H1 (cell line): ENCODE results near the gene JMJD7. TPM values are rescaled to one million over a fixed set of nuclear protein-coding genes. Genes with fewer than 3 reads are reported as not detected.

Experiments used
- CTCF ChIA-PET: fragments of 300-600 bp; sonication (Branson Sonifier 250); formaldehyde crosslinking; loops from one replicate; lab custom pipeline; 2021; ENCODE audit not compliant: partially characterized antibody; lab: Charles Lee
- POLR2A ChIA-PET: fragments of 300-600 bp; sonication (Branson Sonifier 250); formaldehyde crosslinking; loops from one replicate; lab custom pipeline; 2021; ENCODE audit warnings: inconsistent platforms; ENCODE audit not compliant: partially characterized antibody; lab: Charles Lee
- DNase-seq, 2 experiments: peaks; one replicate each; pipeline versions ENCODE4 v3.0.0 to v3.0.0-alpha.2; 2010 to 2022; ENCODE audit warnings: low spot score in 2 of 2, low read depth in 1 of 2, mixed read lengths in 1 of 2
- FAIRE-seq: peaks from 2 replicates; lab custom pipeline; 2011; peaks lifted over from hg19 to GRCh38; lab: Jason Lieb, UNC
- H2AFZ ChIP-seq: 2 replicates; pipeline ENCODE4 v1.8.1; 2012; ENCODE audit warnings: low read length, inconsistent platforms
- H2AK5ac ChIP-seq: 2 replicates; pipeline ENCODE4 v1.6.1; 2013; ENCODE audit warnings: low read depth, low read length
- H2BK120ac ChIP-seq: replicated peaks from 2 replicates; pipeline ENCODE3; 2013; ENCODE audit warnings: low read depth, low read length, inconsistent platforms
- H2BK12ac ChIP-seq: 2 replicates; pipeline ENCODE4 v1.6.1; 2013; ENCODE audit warnings: low read depth, low read length
- H2BK15ac ChIP-seq: 2 replicates; pipeline ENCODE4 v1.6.1; 2013; ENCODE audit warnings: low read length
- H2BK20ac ChIP-seq: 2 replicates; pipeline ENCODE4 v1.6.1; 2013; ENCODE audit warnings: low read length
- H2BK5ac ChIP-seq: 2 replicates; pipeline ENCODE4 v1.6.1; 2013; ENCODE audit warnings: low read depth, low read length
- H3K14ac ChIP-seq: 2 replicates; pipeline ENCODE4 v1.6.1; 2013; ENCODE audit warnings: inconsistent platforms; ENCODE audit not compliant: insufficient read length
- H3K18ac ChIP-seq: 2 replicates; pipeline ENCODE4 v1.6.1; 2013; ENCODE audit warnings: low read length; ENCODE audit errors: extremely low read depth
- H3K23ac ChIP-seq: 2 replicates; pipeline ENCODE4 v1.6.1; 2013; ENCODE audit warnings: inconsistent platforms; ENCODE audit not compliant: insufficient read length
- H3K23me2 ChIP-seq: 2 replicates; pipeline ENCODE4 v1.6.1; 2013; ENCODE audit warnings: low read depth, low read length
- H3K27ac ChIP-seq: 2 replicates; pipeline ENCODE4 v1.6.1; 2011; ENCODE audit warnings: low read depth, low read length, inconsistent platforms
- H3K27me3 ChIP-seq, 4 experiments: replicated peaks in 1 of 4; 1 replicate in 1 of 4; 2 replicates in 3 of 4; pipeline versions ENCODE4 v1.6.1 to v1.8.1; 2011 to 2013; ENCODE audit warnings: low read length in 3 of 4, mild to moderate bottlenecking in 3 of 4, inconsistent platforms in 2 of 4, mixed read lengths in 2 of 4, moderate library complexity in 1 of 4; ENCODE audit not compliant: control insufficient read depth in 3 of 4, insufficient read depth in 3 of 4; ENCODE audit errors: extremely low read depth in 1 of 4
- H3K36me3 ChIP-seq, 4 experiments: 2 replicates each; pipeline versions ENCODE4 v1.6.1 to v1.8.1; 2011 to 2013; ENCODE audit warnings: mild to moderate bottlenecking in 4 of 4, low read length in 3 of 4, moderate library complexity in 2 of 4, control low read depth in 1 of 4, inconsistent platforms in 1 of 4; ENCODE audit not compliant: insufficient read depth in 4 of 4, control insufficient read depth in 2 of 4
- H3K4ac ChIP-seq: replicated peaks from 2 replicates; pipeline ENCODE3; 2013; ENCODE audit warnings: low read length, low read depth, mixed read lengths, inconsistent platforms; ENCODE audit not compliant: insufficient read length
- H3K4me1 ChIP-seq, 4 experiments: replicated peaks in 1 of 4; 1 replicate in 1 of 4; 2 replicates in 3 of 4; pipeline versions ENCODE4 v1.6.1 to v1.8.1; 2011 to 2013; ENCODE audit warnings: low read length in 3 of 4, inconsistent platforms in 2 of 4, mixed read lengths in 1 of 4; ENCODE audit not compliant: insufficient read depth in 4 of 4, control insufficient read depth in 3 of 4
- H3K4me2 ChIP-seq, 2 experiments: 2 replicates each; pipeline versions ENCODE4 v1.6.1 to v1.8.1; 2011 to 2013; ENCODE audit warnings: low read depth in 2 of 2, low read length in 2 of 2, control low read depth in 1 of 2, inconsistent platforms in 1 of 2, mild to moderate bottlenecking in 1 of 2; ENCODE audit not compliant: insufficient read depth in 1 of 2
- H3K4me3 ChIP-seq, 4 experiments: fragments of 200-600, 300-600 bp in 1 of 4; sonication (generic), shearing (Covaris generic), sonication (Bioruptor Twin) in 1 of 4; 2 replicates each; pipeline versions ENCODE4 v1.5.1 to v1.8.1; 2011 to 2016; ENCODE audit warnings: low read length in 4 of 4, low read depth in 3 of 4, control low read depth in 2 of 4, inconsistent platforms in 2 of 4, mild to moderate bottlenecking in 2 of 4, mixed read lengths in 1 of 4, moderate library complexity in 1 of 4; ENCODE audit not compliant: insufficient read depth in 2 of 4; ENCODE audit errors: extremely low read depth in 1 of 4
- H3K56ac ChIP-seq: replicated peaks from 2 replicates; pipeline ENCODE3; 2013; ENCODE audit warnings: low read depth, mild to moderate bottlenecking, mixed read lengths, low read length, inconsistent platforms; ENCODE audit not compliant: insufficient read length
- H3K79me1 ChIP-seq: 2 replicates; pipeline ENCODE4 v1.6.1; 2013; ENCODE audit warnings: low read depth, low read length, control low read depth
- H3K79me2 ChIP-seq, 2 experiments: 2 replicates each; pipeline versions ENCODE4 v1.6.1 to v1.8.1; 2012 to 2013; ENCODE audit warnings: low read length in 2 of 2, mild to moderate bottlenecking in 2 of 2, inconsistent platforms in 1 of 2; ENCODE audit not compliant: insufficient read depth in 2 of 2, control insufficient read depth in 1 of 2
- H3K9ac ChIP-seq, 4 experiments: replicated peaks in 1 of 4; 1 replicate in 1 of 4; 2 replicates in 3 of 4; pipeline versions ENCODE4 v1.6.1 to v1.8.1; 2011 to 2013; ENCODE audit warnings: low read depth in 3 of 4, low read length in 3 of 4, control low read depth in 2 of 4, mild to moderate bottlenecking in 2 of 4, moderate library complexity in 2 of 4, inconsistent platforms in 1 of 4; ENCODE audit errors: extremely low read depth in 1 of 4
- H3K9me3 ChIP-seq, 2 experiments: 2 replicates each; pipeline versions ENCODE4 v1.6.1 to v1.8.1; 2012 to 2013; ENCODE audit warnings: mild to moderate bottlenecking in 2 of 2, moderate library complexity in 2 of 2, control low read depth in 1 of 2, inconsistent platforms in 1 of 2, low read depth in 1 of 2, low read length in 1 of 2, mixed read lengths in 1 of 2; ENCODE audit not compliant: insufficient read depth in 2 of 2
- H4K20me1 ChIP-seq, 2 experiments: replicated peaks in 1 of 2; 2 replicates each; pipeline versions ENCODE3 to v1.8.1; 2011 to 2013; ENCODE audit warnings: inconsistent platforms in 2 of 2, low read length in 2 of 2, mild to moderate bottlenecking in 1 of 2; ENCODE audit not compliant: insufficient read depth in 2 of 2, control insufficient read depth in 1 of 2
- H4K5ac ChIP-seq: 2 replicates; pipeline ENCODE4 v1.6.1; 2013; ENCODE audit warnings: low read length, low read depth, mixed read lengths, inconsistent platforms; ENCODE audit not compliant: insufficient read length
- H4K8ac ChIP-seq: 2 replicates; pipeline ENCODE4 v1.8.0; 2013; ENCODE audit warnings: mild to moderate bottlenecking, moderate library complexity, low read length, inconsistent platforms; ENCODE audit not compliant: insufficient read depth; ENCODE audit errors: extremely low read depth
- H4K91ac ChIP-seq: replicated peaks from 2 replicates; pipeline ENCODE3; 2013; ENCODE audit warnings: low read length, mixed read lengths, inconsistent platforms; ENCODE audit not compliant: insufficient read length
- BACH1 ChIP-seq: IDR thresholded peaks from 2 replicates; pipeline ENCODE4 v1.6.1; 2012; ENCODE audit warnings: low read length, improper control_type of control experiment
- HDAC6 ChIP-seq: IDR thresholded peaks from one replicate; pipeline ENCODE4 v1.7.1; 2012; ENCODE audit warnings: low read depth, mild to moderate bottlenecking, inconsistent platforms, low read length, moderate library complexity
- whole genome bisulfite sequencing, 2 experiments: shearing (Covaris generic) in 1 of 2; methylation state at CpG; one replicate each; pipeline versions ENCODE4 v1.1.6 to v1.1.7; 2013 to 2015; ENCODE audit warnings: low lambda C conversion rate in 2 of 2, mixed read lengths in 2 of 2, inconsistent platforms in 1 of 2, low coverage in 1 of 2, missing lambda C conversion rate in 1 of 2; ENCODE audit not compliant: insufficient replicate concordance in 2 of 2, insufficient coverage in 1 of 2, insufficient read length in 1 of 2; ENCODE audit errors: extremely low coverage in 1 of 2, missing lambda C conversion rate in 1 of 2; 5-methylcytosine and 5-hydroxymethylcytosine counted together
- polyA plus RNA-seq, 7 experiments: library from polyadenylated mRNA; depleted of rRNA in 3 of 7; stranded (reverse) in 5 of 7; unstranded in 2 of 7; fragments of >200 nt in 5 of 7; fragments of 200-250 nt in 2 of 7; gene quantifications; 1 replicate in 5 of 7; 2 replicates in 1 of 7; 4 replicates in 1 of 7; pipeline versions ENCODE4 v1.2.1 to v1.2.3, GENCODE V29; 2011 to 2013; ENCODE audit warnings: missing spikeins in 2 of 7, mixed read lengths in 2 of 7
- total RNA-seq: library from RNA; stranded (reverse); fragmentation: NEBNext Ultra II Directional; extraction: Animal tissue kit (Norgen Biotek cat#: 25700); gene quantifications from 2 replicates; pipeline ENCODE4 v1.2.1, GENCODE V29; 2021
- TF ChIP-seq, protein P1 (sequence below), 3 experiments: IDR thresholded peaks; 1 replicate in 2 of 3; 2 replicates in 1 of 3; pipeline versions ENCODE4 v1.5.1 to v1.6.1; 2011; ENCODE audit warnings: low read length in 3 of 3, mild to moderate bottlenecking in 3 of 3, inconsistent platforms in 2 of 3, low read depth in 1 of 3, moderate library complexity in 1 of 3; ENCODE audit not compliant: insufficient read depth in 1 of 3; ENCODE audit errors: control extremely low read depth in 1 of 3

JMJD7 gene
- total and polyA plus RNA-seq, 2 of the 8 experiments (the other 6 are each of a cell fraction or from before 2014, with no cell fraction given): 15.0 to 20.0 TPM

DNA sequence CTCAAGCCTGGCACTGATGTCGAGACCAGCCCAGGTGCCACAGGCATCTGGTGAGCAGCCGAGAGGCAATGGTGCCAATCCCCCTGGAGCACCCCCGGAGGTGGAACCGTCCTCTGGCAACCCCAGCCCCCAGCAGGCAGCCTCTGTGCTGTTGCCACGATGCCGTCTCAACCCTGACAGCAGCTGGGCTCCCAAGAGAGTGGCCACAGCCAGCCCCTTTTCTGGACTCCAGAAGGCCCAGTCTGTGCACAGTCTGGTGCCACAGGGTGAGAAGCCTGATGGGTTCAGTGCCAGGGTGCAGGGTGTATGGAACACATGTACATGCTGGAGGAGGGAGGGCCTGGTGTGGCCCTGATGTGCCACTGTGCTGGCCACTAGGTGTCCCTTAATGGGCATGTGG lies 4.9 kb upstream of the JMJD7 start:
- Histone ChIP-seq H2AK5ac (no peak overlapping the region), H4K5ac (no peak overlapping the region), H3K18ac (no peak overlapping the region), H3K4me2 (no peak overlapping the region), H3K4me3 (no peak overlapping the region), H3K79me1 (no peaks in the 10 kb centered on the region), H3K23ac (no peak overlapping the region), H4K8ac (peak overlapping the region; percentile 17; the same call in 1 of the 2 replicates), H2BK120ac (no peak overlapping the region), H3K4me1 (no peaks in the 10 kb centered on the region; a peak in 2 of 7 replicates), H3K14ac (no peak overlapping the region), H2BK15ac (no peak overlapping the region), H2BK12ac (no peak overlapping the region), H3K36me3 (no peaks in the 10 kb centered on the region; a peak in 3 of 8 replicates), H3K23me2 (peaks cover 6% of the 10 kb centered on the region; the same call in 1 of the 2 replicates), H3K27me3 (peaks cover 0 to 2% (median 0%) of the 10 kb centered on the region in 4 experiments; a peak in 1 of 7 replicates), H4K20me1 (peaks cover 0 to 1% of the 10 kb centered on the region in 2 experiments), H3K79me2 (no peaks in the 10 kb centered on the region), H4K91ac (no peak overlapping the region), H3K27ac (no peak overlapping the region), H2AFZ (no peak overlapping the region), H3K9me3 (no peaks in the 10 kb centered on the region), H3K9ac (no peak overlapping the region), H3K4ac (no peak overlapping the region), H2BK20ac (no peak overlapping the region), H3K56ac (no peak overlapping the region), H2BK5ac (no peak overlapping the region)
- POLR2A ChIA-PET: interaction anchor here (1.7 kb wide), 1 partner anchor 49 kb away, joined by 4 read pairs; the partner anchor contains the start of gene MAPKBP1
- no peak for DNase-seq
- TF ChIP-seq, protein P1, sequence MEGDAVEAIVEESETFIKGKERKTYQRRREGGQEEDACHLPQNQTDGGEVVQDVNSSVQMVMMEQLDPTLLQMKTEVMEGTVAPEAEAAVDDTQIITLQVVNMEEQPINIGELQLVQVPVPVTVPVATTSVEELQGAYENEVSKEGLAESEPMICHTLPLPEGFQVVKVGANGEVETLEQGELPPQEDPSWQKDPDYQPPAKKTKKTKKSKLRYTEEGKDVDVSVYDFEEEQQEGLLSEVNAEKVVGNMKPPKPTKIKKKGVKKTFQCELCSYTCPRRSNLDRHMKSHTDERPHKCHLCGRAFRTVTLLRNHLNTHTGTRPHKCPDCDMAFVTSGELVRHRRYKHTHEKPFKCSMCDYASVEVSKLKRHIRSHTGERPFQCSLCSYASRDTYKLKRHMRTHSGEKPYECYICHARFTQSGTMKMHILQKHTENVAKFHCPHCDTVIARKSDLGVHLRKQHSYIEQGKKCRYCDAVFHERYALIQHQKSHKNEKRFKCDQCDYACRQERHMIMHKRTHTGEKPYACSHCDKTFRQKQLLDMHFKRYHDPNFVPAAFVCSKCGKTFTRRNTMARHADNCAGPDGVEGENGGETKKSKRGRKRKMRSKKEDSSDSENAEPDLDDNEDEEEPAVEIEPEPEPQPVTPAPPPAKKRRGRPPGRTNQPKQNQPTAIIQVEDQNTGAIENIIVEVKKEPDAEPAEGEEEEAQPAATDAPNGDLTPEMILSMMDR (IDR thresholded peaks at IDR 0.05; ENCODE audit: control extremely low read depth in 1 of 3, insufficient read depth in 1 of 3, low read depth in 1 of 3, low read length in 3 of 3): peak in 1 of 3 experiments; percentile 1; a peak in 1 of 4 replicates
- TF ChIP-seq BACH1 (no peak), HDAC6 (no peak)
- CTCF ChIA-PET: interaction anchor here (0.6 to 2.1 kb wide), 9 partner anchors 9 to 124 kb away, joined by 3 to 14 read pairs (median 3); partner anchors contain the start of gene MAPKBP1
- no peak for FAIRE-seq
- WGBS, 2 experiments: 86% methylated on average over 6 of the region's 6 CpGs; no CpG with 5 or more reads in 1 of the 2 experiments
